ENCODE data around the gene RNF123.

DNA sequence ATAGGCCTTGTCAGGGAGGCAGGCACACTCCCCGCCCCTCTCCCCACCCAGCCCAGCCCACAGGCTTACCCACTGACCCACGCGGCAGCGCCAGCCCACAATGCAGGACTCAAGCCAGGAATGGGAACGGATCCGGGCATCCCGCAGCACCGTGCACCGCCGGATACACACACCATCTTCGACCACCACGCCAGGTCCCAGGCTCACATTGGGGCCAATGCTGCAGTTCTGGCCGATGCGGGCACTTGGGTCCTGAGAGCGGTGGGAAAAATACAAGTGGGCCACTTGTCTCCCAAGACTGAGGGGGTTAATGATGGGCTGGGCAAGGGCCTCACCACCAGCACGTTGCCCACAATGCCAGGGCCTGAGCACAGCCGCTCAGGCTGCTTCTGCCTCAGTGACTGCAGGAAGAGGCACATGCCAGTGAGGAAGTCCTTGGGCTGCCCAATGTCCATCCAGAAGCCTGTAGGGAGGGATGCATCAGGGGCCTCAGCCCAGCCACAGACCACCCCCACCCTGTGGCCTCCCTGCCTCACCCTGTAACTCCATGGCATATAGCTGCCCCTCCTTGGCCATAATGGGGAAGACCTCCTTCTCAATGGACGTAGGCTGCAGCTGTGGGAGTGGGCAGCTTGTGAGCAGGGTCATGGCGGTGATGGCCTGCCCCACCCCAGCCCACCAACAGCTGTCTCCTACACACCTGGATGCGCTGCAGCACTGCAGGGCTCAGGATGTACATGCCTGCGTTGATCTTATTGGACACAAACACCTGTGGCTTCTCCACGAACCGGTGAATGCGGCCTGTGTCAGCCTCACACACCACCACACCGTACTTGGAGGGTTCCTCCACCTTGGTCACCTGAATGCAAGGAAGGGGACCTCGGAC is 32.8 kb downstream of the RNF123 start:
- TF ChIP-seq, protein P1, sequence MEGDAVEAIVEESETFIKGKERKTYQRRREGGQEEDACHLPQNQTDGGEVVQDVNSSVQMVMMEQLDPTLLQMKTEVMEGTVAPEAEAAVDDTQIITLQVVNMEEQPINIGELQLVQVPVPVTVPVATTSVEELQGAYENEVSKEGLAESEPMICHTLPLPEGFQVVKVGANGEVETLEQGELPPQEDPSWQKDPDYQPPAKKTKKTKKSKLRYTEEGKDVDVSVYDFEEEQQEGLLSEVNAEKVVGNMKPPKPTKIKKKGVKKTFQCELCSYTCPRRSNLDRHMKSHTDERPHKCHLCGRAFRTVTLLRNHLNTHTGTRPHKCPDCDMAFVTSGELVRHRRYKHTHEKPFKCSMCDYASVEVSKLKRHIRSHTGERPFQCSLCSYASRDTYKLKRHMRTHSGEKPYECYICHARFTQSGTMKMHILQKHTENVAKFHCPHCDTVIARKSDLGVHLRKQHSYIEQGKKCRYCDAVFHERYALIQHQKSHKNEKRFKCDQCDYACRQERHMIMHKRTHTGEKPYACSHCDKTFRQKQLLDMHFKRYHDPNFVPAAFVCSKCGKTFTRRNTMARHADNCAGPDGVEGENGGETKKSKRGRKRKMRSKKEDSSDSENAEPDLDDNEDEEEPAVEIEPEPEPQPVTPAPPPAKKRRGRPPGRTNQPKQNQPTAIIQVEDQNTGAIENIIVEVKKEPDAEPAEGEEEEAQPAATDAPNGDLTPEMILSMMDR (IDR thresholded peaks at IDR 0.05 in 2 of 3, conservative IDR thresholded peaks at IDR 0.05 in 1 of 3; ENCODE audit: control insufficient read depth in 2 of 3, extremely low read depth in 1 of 3, insufficient read depth in 1 of 3, low read depth in 3 of 3, low read length in 3 of 3), result no peak
- TF ChIP-seq TAF1 (IDR thresholded peaks at IDR 0.05; ENCODE audit: borderline replicate concordance, low read depth, low read length), result no peak
- no peak for TF ChIP-seq ZNF217 (IDR thresholded peaks at IDR 0.05)
- TF ChIP-seq RB1 (IDR thresholded peaks at IDR 0.05; ENCODE audit: borderline replicate concordance), result no peak
- TF ChIP-seq CEBPB (IDR thresholded peaks at IDR 0.05; ENCODE audit: borderline replicate concordance in 1 of 2, low read depth in 2 of 2, low read length in 2 of 2), result no peak
